Measurements from ENCODE around the gene SLIT3.

The SLIT3 gene

GRCh38 chr5:169299191-169299662, 1.7 kb downstream of the SLIT3 start:
- DNase-seq (ENCODE audit: low read depth): no peak

- no peak for DNase-seq (ENCODE audit: low read depth)
Observed at GRCh38 chr5:169298193-169298592, 2.7 kb downstream of the SLIT3 start.

- no peak for DNase-seq (ENCODE audit: low read depth)
Observed at GRCh38 chr5:169296419-169297143, 4.4 kb downstream of the SLIT3 start.

- DNase-seq (ENCODE audit: low read depth): no peak
Observed at GRCh38 chr5:169295306-169295705, 5.6 kb downstream of the SLIT3 start.

- no peak for DNase-seq (ENCODE audit: low read depth)
Observed at GRCh38 chr5:169294621-169295020, 6.3 kb downstream of the SLIT3 start.

GRCh38 chr5:169291877-169292276, 9.1 kb downstream of the SLIT3 start:
- no peak for DNase-seq (ENCODE audit: low read depth)

GRCh38 chr5:169290895-169291294, 10.0 kb downstream of the SLIT3 start:
- no peak for DNase-seq (ENCODE audit: low read depth)

- DNase-seq (ENCODE audit: low read depth): no peak
Observed at GRCh38 chr5:169289520-169289919, 11.4 kb downstream of the SLIT3 start.

GRCh38 chr5:169288066-169288930, 12.6 kb downstream of the SLIT3 start:
- DNase-seq (ENCODE audit: low read depth): no peak

- no peak for DNase-seq (ENCODE audit: low read depth)
Observed at GRCh38 chr5:169287529-169287928, 13.4 kb downstream of the SLIT3 start.

GRCh38 chr5:169286572-169287300, 14.2 kb downstream of the SLIT3 start:
- no peak for DNase-seq (ENCODE audit: low read depth)

GRCh38 chr5:169283887-169284286, 17.1 kb downstream of the SLIT3 start:
- no peak for DNase-seq (ENCODE audit: low read depth)

- DNase-seq (ENCODE audit: low read depth): no peak
Observed at GRCh38 chr5:169281625-169282024, 19.3 kb downstream of the SLIT3 start.

- DNase-seq (ENCODE audit: low read depth): no peak
Observed at GRCh38 chr5:169280696-169281095, 20.2 kb downstream of the SLIT3 start.

- no peak for DNase-seq (ENCODE audit: low read depth)
Observed at GRCh38 chr5:169280286-169280685, 20.7 kb downstream of the SLIT3 start.

- DNase-seq (ENCODE audit: low read depth): no peak
Observed at GRCh38 chr5:169279125-169279524, 21.8 kb downstream of the SLIT3 start.

- DNase-seq (ENCODE audit: low read depth): no peak
Observed at GRCh38 chr5:169273881-169274280, 27.1 kb downstream of the SLIT3 start.

- DNase-seq (ENCODE audit: low read depth): no peak
Observed at GRCh38 chr5:169273451-169273850, 27.5 kb downstream of the SLIT3 start.

GRCh38 chr5:169272731-169273427, 28.1 kb downstream of the SLIT3 start:
- no peak for DNase-seq (ENCODE audit: low read depth)

GRCh38 chr5:169272111-169272510, 28.8 kb downstream of the SLIT3 start:
- no peak for DNase-seq (ENCODE audit: low read depth)

- no peak for DNase-seq (ENCODE audit: low read depth)
Observed at GRCh38 chr5:169270827-169271226, 30.1 kb downstream of the SLIT3 start.

GRCh38 chr5:169268019-169268418, 32.9 kb downstream of the SLIT3 start:
- no peak for DNase-seq (ENCODE audit: low read depth)
